HEK293 (cell line): Measurements from ENCODE around the gene FBN2.
A peak's percentile ranks its signal among the peaks of the same experiment; 100 is the strongest.
"Not testable (repeated sequence)": the region's sequence is repeated elsewhere in the genome, so short reads cannot be mapped to it uniquely, and the experiment has no call there.

Experiments used
- CTCF ChIA-PET: fragments of 350-600 bp; formaldehyde crosslinking; extraction: SDS; loops from one replicate; lab custom pipeline; 2021; ENCODE audit warnings: antibody characterized with exemption; lab: Yijun Ruan, JAX
- POLR2A ChIA-PET: fragments of 300-600 bp; formaldehyde crosslinking; extraction: SDS; loops from one replicate; lab custom pipeline; 2020; ENCODE audit warnings: antibody characterized with exemption, inconsistent platforms; lab: Yijun Ruan, JAX
- H3K27ac ChIP-seq: fragments of 200-500 bp; sonication (Bioruptor generic); 2 replicates; pipeline ENCODE4 v1.5.1; 2014; ENCODE audit warnings: low read depth, low read length, control low read depth, inconsistent platforms; ENCODE audit errors: extremely low read depth
- H3K36me3 ChIP-seq, 2 experiments: fragments of 200-500 bp in 1 of 2; sonication (Bioruptor generic) in 1 of 2; 1 replicate in 1 of 2; 2 replicates in 1 of 2; pipeline ENCODE4 v1.5.1; 2014 to 2017; ENCODE audit warnings: inconsistent platforms in 2 of 2, low read length in 2 of 2; ENCODE audit not compliant: control insufficient read depth in 2 of 2, insufficient read depth in 1 of 2
- H3K4me1 ChIP-seq: fragments of 200-500 bp; sonication (Bioruptor generic); 2 replicates; pipeline ENCODE4 v1.5.1; 2014; ENCODE audit warnings: mild to moderate bottlenecking, low read length, inconsistent platforms; ENCODE audit not compliant: control insufficient read depth, insufficient read depth
- H3K4me3 ChIP-seq: 2 replicates; pipeline ENCODE4 v1.5.1; 2011; ENCODE audit warnings: low read depth, mild to moderate bottlenecking, control low read depth, low read length, moderate library complexity
- H3K9me3 ChIP-seq: fragments of 200-500 bp; sonication (Bioruptor generic); 2 replicates; pipeline ENCODE4 v1.5.1; 2014; ENCODE audit warnings: low read depth, low read length, inconsistent platforms; ENCODE audit not compliant: control insufficient read depth, insufficient read depth
- CTCF ChIP-seq: fragments of 450-650 bp; formaldehyde crosslinking; IDR thresholded peaks from 2 replicates; pipeline ENCODE4 v1.5.1; 2016; ENCODE audit warnings: missing biosample characterization, missing genetic modification characterization
- KLF1 ChIP-seq: fragments of 450-650 bp; formaldehyde crosslinking; IDR thresholded peaks from 2 replicates; pipeline ENCODE4 v1.5.1; 2016; ENCODE audit warnings: missing biosample characterization, missing genetic modification characterization
- KLF17 ChIP-seq: fragments of 450-650 bp; formaldehyde crosslinking; IDR thresholded peaks from 2 replicates; pipeline ENCODE4 v1.5.1; 2016; ENCODE audit warnings: missing biosample characterization, missing genetic modification characterization
- MEIS1 ChIP-seq: sonication (generic); formaldehyde crosslinking; IDR thresholded peaks from 2 replicates; pipeline ENCODE4 v1.8.1; 2022; ENCODE audit warnings: missing genetic modification reagents, mild to moderate bottlenecking, borderline replicate concordance
- PRDM10 ChIP-seq: fragments of 450-650 bp; formaldehyde crosslinking; IDR thresholded peaks from 2 replicates; pipeline ENCODE4 v1.5.1; 2016; ENCODE audit warnings: missing biosample characterization, missing genetic modification characterization
- PRDM6 ChIP-seq: fragments of 450-650 bp; formaldehyde crosslinking; IDR thresholded peaks from 2 replicates; pipeline ENCODE4 v1.5.1; 2017; ENCODE audit warnings: missing biosample characterization, missing genetic modification characterization
- SETDB1 ChIP-seq: IDR thresholded peaks from one replicate; pipeline ENCODE4 v1.6.1; 2017; ENCODE audit warnings: mild to moderate bottlenecking, low read length, moderate library complexity, mixed read lengths; ENCODE audit not compliant: insufficient read length
- SP3 ChIP-seq: fragments of 450-650 bp; formaldehyde crosslinking; IDR thresholded peaks from 2 replicates; pipeline ENCODE4 v1.5.1; 2016; ENCODE audit warnings: missing biosample characterization, missing genetic modification characterization
- ZFP37 ChIP-seq: fragments of 450-650 bp; formaldehyde crosslinking; IDR thresholded peaks from 2 replicates; pipeline ENCODE4 v1.5.1; 2016; ENCODE audit warnings: missing biosample characterization, missing genetic modification characterization
- ZNF112 ChIP-seq: fragments of 450-650 bp; formaldehyde crosslinking; IDR thresholded peaks from 2 replicates; pipeline ENCODE4 v1.5.0; 2017; ENCODE audit warnings: missing biosample characterization, missing genetic modification characterization
- ZNF274 ChIP-seq, 2 experiments: fragments of 200-500 bp in 1 of 2; fragments of 450-650 bp in 1 of 2; sonication (Bioruptor generic) in 1 of 2; formaldehyde crosslinking in 1 of 2; IDR thresholded peaks; 2 replicates each; pipeline versions ENCODE4 v1.5.1 to v1.6.1; 2014 to 2016; ENCODE audit warnings: borderline replicate concordance in 1 of 2, inconsistent platforms in 1 of 2, low read length in 1 of 2, missing biosample characterization in 1 of 2, missing genetic modification characterization in 1 of 2
- ZNF302 ChIP-seq: fragments of 450-650 bp; formaldehyde crosslinking; IDR thresholded peaks from 2 replicates; pipeline ENCODE4 v1.5.1; 2016; ENCODE audit warnings: missing biosample characterization, missing genetic modification characterization, low read depth
- ZNF416 ChIP-seq: fragments of 450-650 bp; formaldehyde crosslinking; IDR thresholded peaks from 2 replicates; pipeline ENCODE4 v1.5.1; 2016; ENCODE audit warnings: missing biosample characterization, missing genetic modification characterization
- ZNF501 ChIP-seq: fragments of 450-650 bp; formaldehyde crosslinking; IDR thresholded peaks from 2 replicates; pipeline ENCODE4 v1.5.1; 2016; ENCODE audit warnings: missing biosample characterization, missing genetic modification characterization
- ZNF549 ChIP-seq: fragments of 450-650 bp; IDR thresholded peaks from 2 replicates; pipeline ENCODE4 v1.5.1; 2018; ENCODE audit warnings: missing biosample characterization, missing genetic modification characterization, mild to moderate bottlenecking, inconsistent platforms, moderate library complexity
- ZNF580 ChIP-seq: fragments of 450-650 bp; formaldehyde crosslinking; IDR thresholded peaks from 2 replicates; pipeline ENCODE4 v1.5.1; 2016; ENCODE audit warnings: missing biosample characterization, missing genetic modification characterization
- ZNF585B ChIP-seq: fragments of 450-650 bp; formaldehyde crosslinking; IDR thresholded peaks from 2 replicates; pipeline ENCODE4 v1.5.1; 2016; ENCODE audit warnings: missing biosample characterization, missing genetic modification characterization
- ZNF654 ChIP-seq: fragments of 450-650 bp; formaldehyde crosslinking; IDR thresholded peaks from 2 replicates; pipeline ENCODE4 v1.5.1; 2016; ENCODE audit warnings: low read depth, missing biosample characterization, missing genetic modification characterization
- ZNF660 ChIP-seq: fragments of 450-650 bp; IDR thresholded peaks from 2 replicates; pipeline ENCODE4 v1.5.1; 2018; ENCODE audit warnings: missing biosample characterization, mild to moderate bottlenecking, missing genetic modification characterization
- ZNF701 ChIP-seq: fragments of 450-650 bp; formaldehyde crosslinking; IDR thresholded peaks from 2 replicates; pipeline ENCODE4 v1.5.1; 2016; ENCODE audit warnings: missing biosample characterization, missing genetic modification characterization
- ZNF776 ChIP-seq: fragments of 450-650 bp; formaldehyde crosslinking; IDR thresholded peaks from 2 replicates; pipeline ENCODE4 v1.5.0; 2017; ENCODE audit warnings: missing biosample characterization, missing genetic modification characterization, borderline replicate concordance
- ZNF777 ChIP-seq: fragments of 450-650 bp; formaldehyde crosslinking; IDR thresholded peaks from 2 replicates; pipeline ENCODE4 v1.5.1; 2017; ENCODE audit warnings: missing biosample characterization, missing genetic modification characterization, borderline replicate concordance
- ZSCAN16 ChIP-seq: fragments of 450-650 bp; formaldehyde crosslinking; IDR thresholded peaks from 2 replicates; pipeline ENCODE4 v1.5.1; 2016; ENCODE audit warnings: missing biosample characterization, missing genetic modification characterization

Gene FBN2

GRCh38 chr5:128503727-128504126 lies 34.3 kb downstream of the FBN2 start:
- peak; percentile 63 for TF ChIP-seq SETDB1
- peak; percentile 98 for TF ChIP-seq ZNF585B (tag by site-specific recombination)
- CTCF ChIA-PET: interaction anchor here (0.6 kb wide), 1 partner anchor 291 kb away, joined by 4 read pairs; no protein-coding TSS in a partner anchor
- H3K4me1 ChIP-seq, H3K4me3 ChIP-seq, POLR2A ChIA-PET, H3K27ac ChIP-seq, H3K36me3 ChIP-seq, H3K9me3 ChIP-seq: not testable (repeated sequence)

- no peaks in the 10 kb centered on the region for H3K36me3 ChIP-seq
- H3K4me1 ChIP-seq: no peaks in the 10 kb centered on the region
- H3K27ac ChIP-seq: no peak overlapping the region
- no peaks in the 10 kb centered on the region for H3K9me3 ChIP-seq
- no peak overlapping the region for H3K4me3 ChIP-seq
- ChIA-PET POLR2A (no interaction called here), CTCF (interaction anchor here (0.6 to 3.5 kb wide), 12 partner anchors 11 to 691 kb away, joined by 3 to 39 read pairs (median 3); no protein-coding TSS in a partner anchor)
- 0 out of 2 replicates have a peak, but pooled peaks have one; percentile 13 for TF ChIP-seq ZNF660 (tag by site-specific recombination)
- no peak for TF ChIP-seq ZNF776 (tag by site-specific recombination)
- TF ChIP-seq ZNF654: peak; percentile 43
- TF ChIP-seq CTCF (tag by site-specific recombination): 0 out of 2 replicates have a peak, but pooled peaks have one; percentile 13
- TF ChIP-seq PRDM10: no peak
- TF ChIP-seq ZFP37 (tag by site-specific recombination): no peak
These were observed 39.1 kb downstream of the FBN2 start for GRCh38 chr5:128498844-128499455.

- Histone ChIP-seq H3K4me1 (no peaks in the 10 kb centered on the region), H3K36me3 (no peaks in the 10 kb centered on the region; a peak in 1 of 3 replicates), H3K4me3 (no peak overlapping the region), H3K27ac (no peak overlapping the region), H3K9me3 (no peaks in the 10 kb centered on the region)
- CTCF ChIA-PET: interaction anchor here (0.6 to 0.7 kb wide), 4 partner anchors 56 to 566 kb away, joined by 3 to 5 read pairs (median 4); no protein-coding TSS in a partner anchor
- POLR2A ChIA-PET: no interaction called here
- no peak for TF ChIP-seq ZNF112 (tag by site-specific recombination)
- no peak for TF ChIP-seq KLF1
- no peak for TF ChIP-seq ZNF274 (IDR thresholded peaks at IDR 0.05; ENCODE audit: low read length)
- TF ChIP-seq ZNF274 (tag by site-specific recombination; IDR thresholded peaks at IDR 0.05; ENCODE audit: borderline replicate concordance): no peak
- no peak for TF ChIP-seq ZNF302
- no peak for TF ChIP-seq ZNF549 (tag by site-specific recombination)
- no peak for TF ChIP-seq PRDM6
- TF ChIP-seq ZNF501 (tag by site-specific recombination): no peak
- no peak for TF ChIP-seq ZNF701 (tag by site-specific recombination)
- no peak for TF ChIP-seq ZNF777 (tag by site-specific recombination)
- no peak for TF ChIP-seq ZSCAN16 (tag by site-specific recombination)
- TF ChIP-seq ZNF416 (tag by site-specific recombination): no peak
- TF ChIP-seq MEIS1: no peak
- TF ChIP-seq ZNF580 (tag by site-specific recombination): no peak
- no peak for TF ChIP-seq SP3
- TF ChIP-seq KLF17: no peak
These were observed 43.5 kb downstream of the FBN2 start for GRCh38 chr5:128494516-128494915.
